HUDEP-2 (cell line): ENCODE data around the gene MXD4.

ENCODE experiments used
- DNase-seq, 76 experiments: peaks; one replicate each; lab custom pipeline; 2025; ENCODE audit not compliant: unreplicated experiment in 76 of 76; lab: John Stamatoyannopoulos, UW

MXD4 gene

DNA sequence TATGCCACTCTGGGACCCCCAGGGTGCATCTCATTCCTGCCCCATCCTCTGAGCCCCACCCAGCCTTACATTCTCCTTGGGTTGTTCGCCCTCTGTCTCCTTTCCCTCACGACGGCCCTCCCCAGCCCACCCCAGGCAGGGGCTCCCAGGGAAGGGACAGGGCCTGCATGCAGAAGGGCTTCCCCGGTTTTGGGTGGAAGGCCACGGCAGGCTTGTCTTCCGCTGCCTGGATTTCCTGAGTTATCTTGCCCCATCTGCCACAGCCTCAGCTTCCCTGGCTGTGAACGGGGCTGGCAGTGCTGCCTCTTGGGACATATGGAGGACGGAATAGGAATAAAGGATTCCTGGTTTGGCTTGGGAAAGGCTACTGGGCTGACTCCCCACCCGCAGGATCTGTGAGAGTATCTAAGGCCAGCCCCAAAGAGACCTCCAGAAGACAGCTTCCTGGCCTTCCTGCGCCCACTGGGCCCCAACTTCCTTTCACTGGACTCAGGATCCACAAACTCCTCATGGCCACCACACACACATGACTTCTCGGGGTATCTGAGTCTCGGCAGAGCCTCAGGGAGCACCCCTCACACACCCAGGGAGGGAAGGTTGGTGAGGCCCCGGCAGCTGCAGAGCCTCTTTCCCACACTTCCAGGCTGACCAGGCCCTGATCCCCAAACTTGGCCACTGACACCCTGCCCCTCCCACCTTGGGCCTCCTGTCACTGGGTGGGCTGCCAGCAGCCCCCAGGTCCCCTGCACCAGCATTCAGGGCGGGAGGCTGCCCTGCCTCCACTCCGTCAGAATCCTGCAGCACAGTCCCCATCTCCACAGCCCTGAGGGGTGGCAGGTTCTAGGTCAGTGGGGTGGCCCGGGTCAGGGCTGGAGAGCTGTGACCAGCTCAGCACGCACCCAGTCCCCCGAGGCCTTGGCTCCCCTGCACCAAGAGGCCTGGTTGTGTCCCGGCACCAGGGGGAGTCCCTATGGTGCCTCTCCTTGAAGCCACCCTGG, 3.5 kb upstream of the MXD4 start:
- DNase-seq: no peak

DNA sequence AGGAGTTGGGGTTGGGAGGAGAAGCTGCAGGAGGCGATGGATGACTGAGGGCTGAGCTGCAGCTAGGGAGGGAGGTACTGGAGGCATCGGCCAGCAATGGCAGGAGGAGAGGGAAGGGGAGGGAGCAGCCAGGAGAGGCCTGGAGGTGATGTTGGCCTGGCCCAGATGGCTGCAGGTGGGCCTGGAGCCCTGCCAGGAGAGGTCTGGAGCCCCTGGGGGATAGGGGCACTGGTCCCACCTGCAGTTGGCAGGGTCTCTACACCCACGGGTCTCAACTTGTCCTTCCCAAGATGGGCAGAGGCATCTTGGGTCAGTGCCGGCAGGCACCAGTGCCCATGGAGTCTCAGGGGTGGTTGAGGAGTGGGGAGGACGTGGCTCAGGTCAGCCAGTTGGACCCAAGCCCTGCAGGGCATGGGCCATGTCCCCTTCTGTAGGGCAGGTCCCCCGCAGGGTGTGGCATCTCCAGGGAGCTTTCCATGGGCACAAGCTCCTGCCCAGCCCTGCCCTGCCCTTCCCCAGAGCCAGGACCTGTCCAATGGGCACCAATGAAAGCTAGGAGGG, 2.7 kb upstream of the MXD4 start:
- DNase-seq: no peak

DNA sequence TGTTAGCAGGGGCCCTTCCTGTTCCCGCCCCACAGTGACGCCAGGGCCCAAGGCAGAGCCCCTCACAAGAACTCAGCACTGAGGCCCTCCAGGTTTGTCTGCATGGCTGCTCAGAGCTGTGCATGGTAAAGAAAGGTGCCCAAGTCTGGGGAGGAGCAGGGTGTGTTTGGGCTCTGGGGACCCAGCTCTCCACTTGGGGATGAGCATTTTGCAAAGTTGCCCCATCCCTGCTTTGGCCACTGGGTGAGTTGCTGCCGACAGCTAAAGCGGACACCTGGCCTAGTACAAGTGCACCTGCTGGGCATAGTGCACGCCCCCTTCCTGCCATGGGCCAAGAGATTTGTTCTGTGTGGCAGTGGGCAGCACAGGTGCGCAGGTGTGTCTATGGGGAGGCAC, 2.0 kb upstream of the MXD4 start:
- DNase-seq: no peak

DNA sequence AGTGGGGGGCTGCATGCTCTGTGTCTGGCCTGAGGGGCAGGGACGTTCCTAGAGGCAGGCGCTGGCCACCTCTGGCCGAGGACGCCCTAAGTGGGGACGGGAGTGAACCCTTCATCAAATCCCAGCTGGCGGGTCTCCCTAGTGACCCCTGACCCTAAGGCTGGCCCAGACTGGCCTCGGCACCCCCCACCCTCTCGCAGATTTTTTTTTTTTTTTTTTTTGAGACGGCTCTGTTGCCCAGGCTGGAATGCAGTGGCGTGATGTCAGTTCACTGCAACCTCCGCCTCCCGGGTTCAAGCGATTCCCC, 988 bp upstream of the MXD4 start:
- DNase-seq: no peak

DNA sequence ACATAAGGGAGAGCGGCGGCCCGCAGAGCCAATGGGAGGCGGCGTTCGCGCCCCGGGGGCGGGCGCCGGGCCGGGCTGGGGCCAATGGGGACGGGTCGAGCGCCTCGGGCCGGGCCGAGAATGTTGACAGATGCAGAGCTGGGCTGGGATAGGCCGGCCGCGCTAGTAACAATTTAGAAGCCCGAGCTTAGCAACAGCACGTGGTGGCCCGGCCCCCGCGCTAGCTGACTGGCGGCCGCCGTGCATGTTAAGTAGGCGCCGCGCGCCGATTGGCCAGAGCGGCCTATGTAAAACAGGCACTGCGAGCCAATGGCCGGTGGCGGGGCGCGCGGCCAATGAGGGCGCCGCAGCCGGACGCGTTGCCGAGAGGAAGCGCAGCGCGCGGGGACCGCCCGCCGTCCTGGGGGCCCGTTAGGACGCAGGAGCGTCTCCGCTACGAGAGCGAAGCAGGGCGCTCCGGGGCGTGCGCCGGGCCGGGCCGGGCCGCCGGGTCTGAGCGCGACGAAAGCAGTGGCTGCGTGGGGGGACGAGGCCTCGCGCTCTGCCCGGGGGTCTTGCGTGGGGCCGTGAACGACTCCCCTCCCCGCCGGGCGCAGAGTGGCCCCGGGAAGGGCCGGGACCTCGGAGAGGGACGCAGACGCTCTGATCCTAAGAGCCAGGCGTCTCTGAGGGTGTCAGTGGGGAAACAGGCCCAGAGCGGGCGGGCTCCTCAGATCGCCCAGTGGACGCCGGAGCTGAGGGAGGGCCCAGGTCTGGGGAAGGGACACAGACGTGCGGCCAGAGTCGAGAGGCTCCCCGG, 435 bp upstream of the MXD4 start:
- DNase-seq: peak in 75 of 76 experiments; percentile 61 to 99 (median 97)

DNA sequence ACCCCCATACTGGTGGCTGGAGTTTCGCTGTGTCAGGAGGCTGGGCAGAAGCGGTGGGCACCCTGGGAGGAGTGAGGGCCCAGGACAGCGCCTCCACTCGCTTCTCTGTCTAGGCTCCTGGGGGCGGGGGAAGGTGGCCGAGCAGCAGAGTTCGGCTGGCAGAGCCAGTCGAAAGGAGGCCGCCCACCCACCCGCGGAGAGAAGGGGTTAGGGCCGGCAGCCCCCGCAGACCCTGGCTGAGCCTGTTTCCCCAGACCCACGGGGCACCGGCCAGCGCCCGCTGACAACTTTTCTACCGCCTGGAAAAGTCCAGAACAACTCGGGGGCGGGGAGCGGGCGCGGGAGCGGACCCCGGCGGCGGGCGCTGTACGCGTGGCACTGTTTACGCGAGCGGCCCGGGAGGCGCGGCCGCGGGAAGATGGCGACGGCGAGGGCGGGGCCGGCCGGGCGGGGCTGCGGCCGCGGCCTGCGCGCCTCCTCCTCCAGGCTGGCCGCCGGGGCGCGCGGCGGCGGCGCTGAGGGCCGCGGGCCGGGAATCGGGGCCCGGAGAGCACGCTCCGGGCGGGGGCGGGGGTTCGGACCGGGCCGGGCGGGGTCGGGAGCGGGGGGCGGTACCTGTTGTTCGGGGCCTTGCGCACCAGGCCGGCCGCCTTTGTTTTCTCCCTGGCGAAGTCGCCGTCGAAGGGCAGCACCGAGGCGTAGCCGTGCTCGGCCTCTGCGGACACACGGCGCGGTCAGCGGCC, 628 bp downstream of the MXD4 start:
- DNase-seq: peak in 28 of 76 experiments; percentile 8 to 53 (median 26)

DNA sequence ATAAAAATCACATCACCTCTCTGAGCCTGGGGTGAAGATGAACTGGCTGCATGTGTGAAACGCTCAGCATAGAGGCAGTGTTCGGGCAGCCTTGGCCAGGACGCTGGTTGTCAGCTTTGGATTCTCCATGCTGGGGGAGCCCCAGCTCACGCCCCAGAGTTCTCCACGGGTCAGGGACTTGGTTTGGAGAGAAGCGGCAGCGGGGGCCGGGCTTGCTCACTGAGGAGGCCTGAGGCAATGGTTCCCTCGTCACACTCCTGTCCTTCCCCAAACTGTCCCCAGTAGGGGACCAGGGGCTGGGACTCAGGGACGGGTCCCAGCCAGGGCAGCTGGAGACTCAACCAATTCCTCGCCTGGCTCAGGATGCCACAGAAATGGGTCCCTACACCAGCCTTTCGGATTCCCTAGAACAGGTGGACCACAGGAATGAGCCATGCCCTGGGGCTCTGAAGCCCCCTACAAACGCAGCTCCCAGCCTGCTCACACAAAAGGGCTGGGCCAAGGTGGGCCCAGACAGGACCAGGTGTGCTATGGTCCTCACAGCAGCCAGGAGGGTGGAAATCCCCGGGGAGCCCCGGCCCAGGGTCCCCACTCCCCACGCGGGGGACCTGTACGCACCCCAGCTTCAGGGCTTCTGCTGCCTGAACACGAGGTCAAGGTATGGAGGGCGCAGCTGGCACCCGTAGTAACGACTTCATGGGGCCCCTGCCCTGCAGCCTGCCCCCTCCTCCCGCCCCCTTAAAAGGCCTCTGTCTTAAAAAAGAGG, 1.4 kb downstream of the MXD4 start:
- no peak for DNase-seq

DNA sequence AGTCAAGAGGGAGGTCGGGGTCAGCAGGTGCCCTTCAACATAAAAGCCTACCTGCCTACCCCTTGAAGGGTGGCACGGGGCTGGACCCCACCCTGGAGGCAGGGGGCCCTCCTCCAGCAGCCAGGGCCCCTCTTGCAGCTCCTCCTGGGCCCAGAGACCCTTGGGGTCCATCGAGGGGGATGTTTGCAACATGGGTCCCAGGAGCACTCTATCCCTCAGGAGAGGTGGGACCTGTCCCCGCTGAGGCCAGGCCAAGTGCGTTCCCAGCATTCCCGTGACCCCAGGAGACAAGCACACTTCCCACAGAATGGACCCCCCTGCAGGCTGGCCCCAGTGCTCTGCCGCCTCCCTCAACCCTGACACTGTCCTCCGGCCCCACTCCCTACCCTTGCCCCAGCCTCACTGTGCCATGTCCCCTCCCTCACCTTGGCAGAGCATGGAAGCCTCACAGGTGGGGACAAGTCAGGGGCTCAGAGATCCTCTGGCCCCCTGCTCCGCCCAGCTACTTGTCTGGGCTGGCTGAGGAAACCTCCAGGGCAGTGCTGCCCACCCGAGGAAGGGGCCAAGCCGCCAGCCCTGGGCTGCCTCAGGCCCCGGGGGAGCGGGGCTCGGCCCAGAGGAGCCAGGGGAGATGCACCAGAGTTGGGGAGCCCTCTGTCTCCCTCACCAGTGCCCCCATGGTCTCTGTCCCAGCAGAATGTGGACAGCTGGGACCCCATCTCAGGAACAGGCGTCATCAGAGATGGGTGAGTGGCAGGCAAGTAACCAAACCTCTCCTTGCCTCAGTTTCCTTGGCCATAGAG, 2.2 kb downstream of the MXD4 start:
- DNase-seq: no peak

DNA sequence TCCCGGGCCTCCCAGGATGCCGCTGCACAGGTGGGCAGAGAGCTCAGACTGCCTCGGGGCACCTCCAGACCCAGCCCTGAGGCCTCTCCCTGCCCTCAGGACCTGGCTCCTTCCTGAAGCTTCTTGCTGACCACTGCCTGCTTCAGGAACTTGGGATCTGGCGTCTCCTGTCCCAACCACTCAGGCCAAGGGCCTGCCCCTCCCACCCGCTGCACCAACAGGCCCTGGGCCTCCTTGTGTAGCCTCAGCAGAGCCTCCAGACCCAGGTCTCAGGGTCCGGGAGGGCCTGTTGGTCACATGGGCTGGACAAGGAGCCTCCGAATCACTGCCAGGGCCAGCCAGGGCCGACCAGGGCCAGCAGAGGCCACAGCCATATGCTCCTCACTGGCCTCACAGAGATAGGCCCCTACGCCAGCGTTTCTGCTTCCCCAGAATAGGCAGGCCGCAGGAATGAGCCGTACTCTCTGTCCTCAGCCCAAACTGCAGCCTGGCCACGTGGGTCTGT, 2.8 kb downstream of the MXD4 start:
- DNase-seq: no peak

DNA sequence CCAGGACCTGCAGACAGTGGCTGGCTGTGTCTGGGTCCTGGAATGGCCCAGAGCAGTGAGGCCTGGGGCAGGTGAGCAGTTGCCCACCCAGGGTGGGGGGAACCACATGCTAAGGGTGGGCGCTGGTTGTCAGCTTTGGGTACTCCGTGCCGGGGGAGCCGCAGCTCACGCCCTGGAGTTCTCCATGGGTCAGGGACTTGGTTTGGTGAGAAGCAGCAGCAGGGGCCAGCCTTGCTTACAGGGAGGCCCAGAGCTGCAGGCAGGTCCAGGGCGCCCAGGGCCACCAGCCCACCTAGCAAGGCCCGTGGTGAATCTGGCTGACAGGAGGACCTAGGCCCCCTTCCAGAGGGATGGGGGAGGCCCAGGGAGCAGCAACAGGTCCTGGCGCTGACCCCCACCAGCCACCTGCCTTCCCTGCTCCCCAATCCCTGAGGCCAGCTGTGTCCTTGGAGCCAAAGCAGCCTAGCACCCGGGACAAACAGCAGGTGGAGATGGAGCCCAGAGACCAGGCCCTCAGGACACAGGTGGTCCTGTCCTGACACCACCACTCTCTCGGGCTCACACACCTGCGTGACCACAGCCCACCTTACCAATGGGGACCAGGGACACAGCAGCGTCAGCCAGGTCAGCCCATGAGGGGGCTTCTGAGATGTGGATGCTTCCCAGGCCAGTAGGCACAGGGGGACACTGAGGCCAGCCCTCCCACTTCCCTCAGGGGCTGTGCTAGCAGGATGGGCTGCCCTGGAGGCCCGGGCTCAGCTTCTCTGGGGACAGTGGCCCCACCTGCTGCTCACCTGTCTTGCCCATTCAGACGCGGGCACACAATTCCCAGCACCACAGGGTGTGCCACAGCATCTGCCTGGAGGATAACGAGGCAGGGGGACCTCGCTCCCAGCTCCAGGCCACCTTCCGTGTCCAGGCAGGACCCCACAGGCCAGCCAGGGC, 3.5 kb downstream of the MXD4 start:
- no peak for DNase-seq

DNA sequence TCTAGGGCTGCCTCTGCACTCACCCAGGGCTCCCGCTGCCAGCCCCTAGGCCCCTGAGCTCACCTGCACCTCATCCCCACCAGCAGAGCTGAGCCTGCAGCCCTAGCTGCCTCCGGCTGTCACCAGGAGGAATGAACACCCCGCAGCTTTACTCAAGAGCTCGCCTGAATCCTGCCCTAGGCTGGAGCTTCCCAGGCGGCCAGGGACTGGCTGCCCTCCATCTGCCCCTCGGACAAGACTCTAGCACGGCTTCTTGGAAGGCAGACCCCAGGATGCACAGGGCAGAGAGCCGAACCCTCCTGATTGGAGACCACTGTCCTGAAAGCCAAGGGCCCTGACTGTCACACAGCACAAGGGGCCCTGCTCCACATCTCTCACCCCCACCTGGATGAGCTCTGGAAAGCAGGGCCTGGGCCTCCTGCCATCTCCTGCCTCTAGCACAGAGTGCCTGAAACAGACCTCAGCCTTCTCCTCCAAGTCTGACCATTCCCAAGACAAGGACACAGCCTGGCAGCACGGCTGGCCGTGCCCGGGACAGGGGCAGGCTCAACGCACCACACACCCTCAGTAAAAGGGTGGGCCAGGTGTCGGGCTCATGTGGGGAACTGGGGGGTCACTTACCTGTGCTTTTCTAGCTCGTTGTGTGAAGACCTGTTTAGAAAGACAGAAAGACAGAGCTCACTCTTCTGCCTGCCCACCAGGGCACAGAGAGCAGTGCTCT, 4.4 kb downstream of the MXD4 start:
- DNase-seq: no peak

DNA sequence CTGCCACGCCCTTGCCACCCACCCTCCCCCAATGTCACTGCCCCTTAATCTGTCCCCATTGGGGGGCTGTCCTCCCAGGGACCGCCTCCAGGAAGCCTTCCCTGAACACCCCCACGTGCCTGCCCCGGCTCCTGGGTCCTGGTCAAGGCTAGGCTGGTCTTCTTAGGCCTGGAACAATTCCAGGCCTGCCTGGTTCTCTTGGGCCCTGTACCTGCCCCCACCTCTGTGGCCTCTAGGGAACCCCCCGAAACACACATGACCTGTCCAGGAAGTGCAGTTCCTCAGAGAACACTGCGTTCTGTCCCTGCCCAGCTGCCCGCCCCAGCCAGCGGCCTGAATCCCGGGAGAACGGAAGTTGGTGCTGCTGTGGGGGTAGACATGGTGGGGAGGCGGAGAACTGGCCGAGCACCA, 5.1 kb downstream of the MXD4 start:
- DNase-seq: no peak

DNA sequence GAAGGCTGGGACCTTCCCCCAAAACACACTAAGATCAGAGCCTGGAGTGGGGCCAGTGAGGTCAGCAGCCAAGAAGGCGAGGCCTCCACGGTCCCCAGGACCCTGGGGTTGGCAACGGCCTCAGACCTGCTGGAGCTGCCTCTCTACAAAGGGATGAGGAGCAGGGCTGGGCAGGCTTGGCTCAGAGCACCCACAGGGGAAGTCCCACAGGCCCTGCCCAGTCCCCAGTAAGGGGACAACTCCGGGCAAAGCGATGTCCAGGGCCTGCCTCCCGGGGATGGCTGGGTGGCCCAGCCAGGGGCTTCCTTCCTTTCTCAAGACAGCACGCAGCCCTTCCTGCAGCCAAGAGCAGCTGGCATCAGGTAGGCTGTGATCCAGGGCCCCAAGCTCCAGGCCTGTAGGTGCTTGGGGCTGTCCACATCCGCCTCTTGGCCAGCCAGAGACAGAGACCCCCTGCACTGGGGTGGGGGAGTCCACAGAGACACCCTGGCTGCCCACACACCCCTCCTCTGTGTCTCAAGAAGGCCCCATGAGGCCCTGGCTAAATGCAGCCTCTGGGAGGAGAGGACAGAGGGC, 5.7 kb downstream of the MXD4 start:
- no peak for DNase-seq

DNA sequence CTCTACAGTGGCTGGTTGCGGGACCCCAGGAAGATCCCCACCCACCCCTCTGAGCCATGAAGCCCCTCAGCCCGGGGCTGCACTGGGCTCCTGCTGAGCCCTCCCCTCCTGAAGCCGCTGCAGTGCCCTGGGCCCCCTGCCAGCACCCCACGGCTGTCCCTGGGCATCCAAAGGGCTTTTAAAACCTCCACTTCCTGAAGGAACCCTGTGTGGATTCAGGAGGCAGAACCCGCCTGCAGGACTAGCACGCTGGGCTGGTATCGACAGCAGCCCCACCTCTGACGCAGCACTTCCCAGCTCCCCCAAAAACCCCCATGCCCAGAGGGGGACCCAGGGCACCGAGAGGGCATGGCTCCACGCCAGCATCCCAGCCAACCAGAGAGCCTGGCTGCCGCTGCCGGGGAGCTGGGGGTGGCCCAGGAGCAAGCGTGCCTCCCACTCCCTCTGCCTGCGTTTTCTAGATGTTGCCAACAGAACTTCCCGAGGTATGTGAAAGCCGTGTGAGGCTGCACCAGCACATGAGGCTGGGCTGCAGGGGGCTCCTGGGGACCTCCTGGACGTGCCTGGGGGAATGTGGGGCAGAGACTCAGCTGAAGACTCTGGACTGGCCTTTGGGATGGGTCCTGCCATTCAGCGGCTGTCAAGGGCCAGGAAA, 6.3 kb downstream of the MXD4 start:
- no peak for DNase-seq

DNA sequence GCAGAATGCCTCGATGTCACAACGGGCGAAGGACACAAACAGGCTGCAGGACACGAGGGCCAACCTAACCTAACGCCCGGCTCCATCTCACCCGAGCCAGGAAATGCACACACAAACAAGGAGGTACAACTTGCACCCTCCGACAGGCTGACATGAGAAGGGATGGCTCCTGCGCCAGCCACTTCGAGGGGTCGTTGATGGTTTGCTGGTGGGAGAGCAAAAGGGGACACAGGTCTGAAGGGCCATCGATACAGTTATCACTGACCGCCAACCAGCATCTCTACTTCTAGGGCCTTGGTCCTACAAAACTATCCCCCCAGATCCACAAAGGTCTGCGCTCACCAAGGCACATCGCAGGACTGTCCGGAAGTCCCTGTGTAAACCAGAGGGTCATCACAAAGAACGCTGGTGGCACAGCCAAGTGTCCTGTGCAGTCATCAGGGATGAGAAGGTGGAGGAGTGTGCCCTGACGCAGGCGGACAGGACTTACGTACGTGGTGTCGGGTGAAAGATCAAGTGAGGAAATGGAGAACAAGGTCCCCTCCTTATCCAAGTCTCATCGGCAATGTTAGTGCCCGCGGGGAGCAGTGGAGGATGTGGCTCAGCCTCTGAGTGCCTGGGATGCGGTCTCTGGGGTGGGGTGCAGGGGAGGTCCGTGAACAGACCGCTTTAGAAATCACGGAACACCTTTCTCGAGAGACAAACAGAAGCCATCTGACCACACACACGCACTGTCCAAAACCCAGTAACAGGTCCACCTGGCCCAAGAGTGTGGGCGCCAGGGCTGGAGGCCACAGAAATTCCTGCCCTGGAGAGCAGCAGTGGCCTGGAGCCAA, 7.0 kb downstream of the MXD4 start:
- DNase-seq: no peak
